Endometrium (tissue), 2 donors: ENCODE data around the gene LRRFIP1.
"Not testable (repeated sequence)": the region's sequence is repeated elsewhere in the genome, so short reads cannot be mapped to it uniquely, and the experiment has no call there.

Experiments used
- FAIRE-seq: peaks from 2 replicates; lab custom pipeline; 2012; peaks lifted over from hg19 to GRCh38; lab: Jason Lieb, UNC
- donor health status: control.
- donor health status: control.

Gene LRRFIP1

DNA sequence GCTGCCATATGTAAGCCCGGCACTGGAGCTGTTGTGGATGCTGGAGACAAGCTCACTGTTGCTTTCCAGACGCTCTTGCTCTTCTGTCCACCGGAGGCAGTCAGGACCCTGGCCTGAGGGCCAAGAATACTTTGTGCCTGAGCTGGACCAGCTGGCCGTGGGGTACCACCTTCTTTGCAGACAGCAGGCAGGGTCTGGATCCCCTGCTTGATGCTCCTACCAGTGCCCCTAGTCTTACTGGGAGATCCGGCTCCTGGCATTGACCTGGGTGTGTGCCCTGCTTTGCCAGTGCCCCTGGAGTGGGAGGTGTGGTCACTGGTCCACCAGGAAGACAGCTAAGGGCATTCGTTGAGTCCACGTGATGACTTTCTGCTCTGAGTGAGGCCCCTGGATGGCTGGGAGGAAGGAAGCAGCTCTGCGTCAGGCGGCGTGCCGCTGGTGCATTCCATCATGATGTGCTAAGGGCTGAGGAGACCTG, 59.3 kb downstream of the LRRFIP1 start:
- FAIRE-seq = no peak

DNA sequence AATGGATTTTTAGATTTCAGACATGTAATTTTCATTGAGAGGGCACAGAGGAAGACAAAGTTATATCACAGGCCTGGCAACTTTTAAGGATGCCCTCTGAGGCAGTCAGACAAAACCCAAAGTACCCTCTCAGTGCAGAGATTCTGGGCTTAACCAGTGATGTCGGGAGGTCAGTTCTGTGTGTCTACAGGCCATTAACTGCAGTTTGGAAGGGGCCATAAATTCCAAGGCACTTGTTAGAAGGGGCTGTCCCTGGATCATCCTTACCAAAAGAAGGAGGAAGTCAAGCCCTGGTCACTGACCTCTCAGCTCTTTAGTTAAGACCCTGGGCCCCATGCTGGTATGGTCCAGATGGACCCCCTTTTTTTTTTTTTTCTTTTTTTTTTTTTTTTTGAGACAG, 60.7 kb downstream of the LRRFIP1 start:
- no peak for FAIRE-seq

GRCh38 chr2:237688541-237688940, 61.2 kb downstream of the LRRFIP1 start:
- not testable (repeated sequence) for FAIRE-seq

DNA sequence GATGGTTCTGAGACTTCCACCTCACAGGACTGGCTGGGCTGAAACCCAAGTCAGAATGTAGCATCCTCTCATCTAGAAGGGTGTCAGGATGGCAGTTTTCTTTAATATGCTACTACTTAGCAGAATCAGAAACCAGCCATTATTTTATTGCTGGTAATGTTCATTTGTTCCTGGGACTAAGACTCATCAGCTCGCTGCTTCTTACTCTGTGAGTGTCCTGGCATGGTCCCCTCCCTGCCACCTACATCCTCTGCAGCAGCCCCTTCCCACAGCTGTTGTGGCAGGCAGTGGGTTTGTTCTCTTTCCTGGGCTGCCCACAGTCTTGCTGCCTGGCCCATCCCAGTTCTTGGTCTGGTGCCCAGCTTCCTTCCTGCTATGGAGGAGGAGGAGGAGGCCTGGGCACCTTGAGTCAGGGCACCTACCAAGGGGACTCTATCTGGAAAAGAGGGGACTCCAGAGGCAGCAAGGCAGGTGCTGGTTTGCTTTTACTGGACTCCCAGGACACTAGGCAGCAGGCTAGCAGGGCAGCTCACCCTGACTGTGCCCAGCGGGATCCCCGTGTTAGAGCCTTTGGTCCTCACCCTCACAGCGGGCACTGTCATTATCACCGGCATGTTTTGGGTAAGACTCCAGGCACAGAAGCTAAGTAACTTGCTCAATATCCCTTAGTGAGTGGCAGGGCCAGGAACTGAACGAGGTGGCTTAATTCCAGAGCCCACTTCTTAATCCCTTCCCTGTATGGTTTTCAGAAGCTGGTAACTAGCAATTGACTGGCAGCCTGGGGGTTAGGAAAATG, 62.1 kb downstream of the LRRFIP1 start:
- FAIRE-seq = no peak

GRCh38 chr2:237691029-237691907, 63.9 kb downstream of the LRRFIP1 start:
- no peak for FAIRE-seq

DNA sequence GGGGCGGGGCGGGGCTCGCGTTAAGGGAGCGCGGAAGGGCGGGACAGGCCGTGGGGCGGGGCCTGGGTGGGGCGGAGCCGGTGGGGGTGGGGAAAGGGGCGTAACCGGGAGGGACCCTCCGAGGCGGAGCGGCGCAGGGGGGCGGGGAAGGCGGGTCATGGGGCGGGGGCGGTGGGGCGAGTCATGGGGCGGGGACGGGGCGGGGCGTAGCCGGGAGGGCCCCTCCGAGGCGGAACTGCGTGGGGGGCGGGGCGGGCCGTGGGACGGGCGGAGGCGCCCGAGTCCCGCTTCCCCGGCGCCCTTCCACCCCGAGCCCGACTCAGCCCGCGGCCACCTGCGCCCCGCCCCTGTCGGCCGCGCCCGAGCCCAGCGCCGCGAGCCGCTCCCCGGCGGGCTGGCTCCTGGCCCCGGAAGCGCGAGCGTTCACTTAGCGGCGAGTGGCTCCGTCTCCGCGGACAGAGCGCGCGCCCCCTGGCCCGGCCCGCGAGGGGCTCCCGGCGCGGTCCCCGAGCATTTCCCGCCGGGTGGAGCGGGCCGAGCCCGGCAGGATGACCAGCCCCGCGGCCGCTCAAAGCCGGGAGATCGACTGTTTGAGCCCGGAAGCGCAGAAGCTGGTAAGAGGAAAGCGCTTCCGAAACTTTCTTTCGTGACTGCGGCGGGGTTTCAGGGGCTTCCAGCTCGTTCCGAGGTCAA, 64.7 kb downstream of the LRRFIP1 start:
- FAIRE-seq = no peak

GRCh38 chr2:237692601-237693290, 65.4 kb downstream of the LRRFIP1 start:
- FAIRE-seq = no peak

DNA sequence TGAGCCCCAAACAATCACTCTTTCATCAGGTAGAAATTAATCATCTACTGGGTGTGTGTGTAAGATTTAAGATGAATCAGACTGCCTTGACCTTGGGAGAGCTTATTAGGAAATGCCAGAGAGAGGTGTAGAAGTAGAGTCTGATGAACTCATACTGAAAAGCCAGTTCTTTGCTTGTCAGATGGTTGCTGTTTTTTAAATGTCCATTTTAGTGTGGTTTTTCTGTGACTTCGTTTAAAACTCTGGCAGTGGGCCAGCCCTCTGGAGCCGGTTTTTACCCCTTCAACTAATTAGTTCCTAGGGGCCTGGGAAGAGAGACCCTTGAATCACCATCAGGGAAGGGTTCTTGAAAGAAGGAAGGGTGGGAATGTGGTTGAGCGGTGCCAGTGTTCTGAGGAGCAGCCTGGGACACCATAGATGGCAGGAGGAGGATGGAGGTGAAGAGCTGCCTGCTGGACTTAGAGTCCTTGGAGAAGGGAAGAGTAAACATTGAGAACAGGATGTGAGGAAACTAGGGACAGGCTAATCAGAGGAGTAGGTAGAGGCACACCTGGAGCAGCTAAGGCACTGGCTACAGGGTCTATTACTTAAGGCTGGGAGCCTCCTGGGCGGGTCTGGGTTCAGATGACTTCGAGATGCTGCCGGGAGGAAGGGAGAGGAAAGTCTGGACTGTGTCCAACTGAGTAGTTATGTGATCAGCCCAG, 66.1 kb downstream of the LRRFIP1 start:
- FAIRE-seq = no peak

- FAIRE-seq = no peak
Observed at GRCh38 chr2:237694415-237695194, 67.2 kb downstream of the LRRFIP1 start.

DNA sequence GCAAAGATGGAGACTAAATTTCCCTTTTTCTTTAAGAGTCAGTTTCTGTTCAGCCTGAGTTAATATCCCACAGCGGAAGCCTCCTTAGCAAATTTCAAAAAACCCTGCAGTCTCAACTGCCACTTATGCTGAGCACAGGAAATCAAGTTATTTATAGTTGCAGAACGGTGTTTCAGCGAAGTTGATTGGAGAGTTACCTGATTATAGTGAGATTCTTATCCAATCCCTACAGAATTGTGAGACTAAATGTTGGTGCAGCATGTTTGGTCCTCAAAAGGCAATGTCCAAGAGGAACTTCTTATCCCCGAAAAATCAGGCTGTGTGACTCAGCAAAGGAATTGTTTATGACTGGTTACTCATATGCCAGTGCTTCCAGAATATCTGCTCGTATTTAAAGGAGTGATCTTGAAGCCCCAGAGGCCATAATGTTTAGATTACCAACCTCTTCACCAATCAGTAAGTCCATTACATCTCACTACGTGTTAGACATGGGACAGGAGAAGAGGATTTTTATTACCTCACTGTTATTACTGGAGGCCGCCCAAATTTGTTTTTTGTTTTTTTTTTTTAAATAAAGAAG, 67.9 kb downstream of the LRRFIP1 start:
- no peak for FAIRE-seq

DNA sequence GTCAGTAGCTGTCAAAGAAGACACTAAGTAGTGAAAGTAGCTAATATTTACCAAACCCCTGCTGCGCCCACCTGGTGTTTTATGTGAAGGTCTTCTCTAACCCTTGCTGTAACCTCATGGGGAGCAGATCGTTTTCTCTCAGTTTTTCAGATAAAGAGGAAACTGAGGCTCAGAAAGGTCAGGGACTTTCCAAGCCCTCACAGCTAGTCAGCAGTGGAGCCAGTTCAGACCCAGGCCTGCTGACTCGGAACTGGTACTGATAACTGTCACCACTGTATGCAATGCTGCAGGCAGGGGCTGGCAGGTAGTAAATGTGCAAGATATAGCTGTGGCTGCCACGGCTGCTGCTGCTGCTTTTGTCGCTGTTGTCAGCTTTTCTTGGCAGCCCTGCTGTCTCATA, 69.1 kb downstream of the LRRFIP1 start:
- FAIRE-seq = no peak

GRCh38 chr2:237697586-237698357, 70.4 kb downstream of the LRRFIP1 start:
- FAIRE-seq = no peak

GRCh38 chr2:237698358-237698694, 70.9 kb downstream of the LRRFIP1 start:
- FAIRE-seq = no peak

DNA sequence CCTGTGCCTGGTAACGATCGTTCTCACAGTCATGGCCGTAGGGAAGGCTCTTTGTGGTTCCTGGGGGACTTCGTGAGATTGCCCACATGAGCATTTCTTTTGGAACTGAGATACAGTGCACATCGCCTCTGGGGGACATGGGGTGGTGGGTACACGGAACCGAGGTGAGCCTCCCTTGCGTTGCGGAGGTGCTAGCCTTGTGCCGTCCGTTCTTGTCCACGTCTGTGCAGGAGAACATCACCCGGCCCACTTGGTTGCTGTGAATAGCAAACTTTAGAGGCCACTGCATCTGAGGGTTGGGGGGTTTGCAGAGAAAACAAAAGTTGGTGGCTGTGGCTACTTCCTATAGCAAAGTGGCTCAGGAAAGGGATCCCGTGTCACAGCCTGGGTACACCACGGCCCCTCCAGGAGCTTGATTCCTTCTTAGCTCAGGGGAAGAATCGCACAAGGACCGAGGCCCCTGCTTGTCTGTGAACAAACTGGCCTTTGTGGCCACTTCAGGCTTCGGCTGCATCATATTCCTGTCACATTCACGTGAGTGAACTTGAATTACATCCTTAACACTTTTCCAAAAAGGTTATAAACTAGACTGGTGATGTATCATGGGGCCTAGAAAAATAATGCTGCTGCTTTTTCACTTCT, 72.6 kb downstream of the LRRFIP1 start:
- FAIRE-seq = no peak

DNA sequence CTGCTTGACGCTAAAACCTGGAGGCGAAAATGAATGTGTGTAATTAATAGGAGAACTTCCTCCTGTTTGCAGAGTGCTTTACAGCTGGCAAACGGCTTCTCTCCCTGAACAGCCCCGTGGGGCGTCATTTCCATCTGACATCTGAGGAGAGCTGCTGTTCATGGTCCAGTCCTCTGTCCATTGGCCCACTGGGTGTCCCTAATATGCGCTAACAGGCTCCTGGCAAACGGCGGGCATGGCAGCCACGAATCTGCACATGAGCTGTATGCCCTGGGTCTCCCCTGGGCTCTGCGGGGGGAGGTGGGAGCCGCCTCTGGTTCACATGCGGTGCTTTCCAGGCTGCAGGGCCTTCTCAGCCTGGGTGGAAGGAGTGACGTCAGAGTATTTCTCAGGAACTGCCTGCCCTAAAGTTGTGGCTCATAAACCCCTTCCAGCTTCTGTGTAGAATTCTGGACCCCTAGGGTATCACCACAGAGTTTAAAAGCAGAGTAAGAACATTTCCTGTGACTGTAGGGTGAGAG, 73.2 kb downstream of the LRRFIP1 start:
- FAIRE-seq = no peak

DNA sequence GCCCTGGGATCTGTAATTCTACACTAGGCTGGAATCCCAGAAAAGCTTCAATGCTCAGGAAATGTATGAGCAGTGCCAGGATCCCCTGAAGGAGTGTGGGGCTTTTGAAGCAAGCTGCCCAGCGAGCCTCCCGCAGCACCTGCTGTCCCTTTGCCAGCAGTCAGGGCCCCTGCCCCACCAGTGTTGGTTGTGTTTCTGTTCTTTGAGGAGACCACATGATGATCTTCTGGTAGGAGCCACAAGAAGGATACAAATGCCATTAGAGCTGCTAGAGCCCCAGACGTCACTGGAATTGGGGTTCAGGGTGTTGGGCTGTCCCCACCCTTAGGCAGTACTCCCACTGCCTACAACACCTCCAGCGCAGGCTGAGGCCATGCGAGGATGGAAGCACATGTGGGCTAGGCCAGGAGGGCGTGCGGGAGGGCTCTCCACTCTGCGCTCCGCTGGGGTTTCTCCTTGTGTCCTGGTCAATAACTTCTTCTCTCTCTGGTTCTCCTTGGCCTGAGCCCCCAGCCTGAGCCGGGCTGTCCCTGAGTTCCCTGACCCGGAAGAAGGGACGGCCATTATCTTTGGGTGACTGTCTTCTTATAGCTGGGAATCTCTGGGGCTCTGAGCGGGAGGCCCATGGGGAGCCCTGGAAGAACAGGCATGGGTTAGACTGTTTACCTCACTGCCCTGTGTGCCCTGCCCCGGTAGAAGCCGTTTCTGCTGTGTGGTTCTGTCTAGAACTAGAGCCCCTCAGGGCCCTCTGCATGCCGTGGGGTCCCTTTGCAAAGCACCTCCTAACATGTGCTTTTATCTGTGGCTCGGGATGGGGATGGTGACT, 73.9 kb downstream of the LRRFIP1 start:
- FAIRE-seq = no peak

- no peak for FAIRE-seq
Observed at GRCh38 chr2:237701859-237702390, 74.5 kb downstream of the LRRFIP1 start.
